GM11168 (cell line): ENCODE measurements around the gene DROSHA.

Source experiments
- in situ Hi-C: fragments of 300-500 bp; cut with MboI; formaldehyde crosslinking; loops from one replicate; pipeline ENCODE4 v1.12.0; 2022; ENCODE audit warnings: low sequenced_read_pairs; ENCODE audit not compliant: unreplicated experiment

Gene DROSHA

GRCh38 chr5:31471040-31471439 is 60.9 kb downstream of the DROSHA start:
- in situ Hi-C loops = no loop called here

GRCh38 chr5:31470608-31471007 is 61.3 kb downstream of the DROSHA start:
- in situ Hi-C loops = no loop called here

- in situ Hi-C loops = no loop called here
These were observed 62.0 kb downstream of the DROSHA start for GRCh38 chr5:31469886-31470285.

- in situ Hi-C loops = no loop called here
These were observed 62.4 kb downstream of the DROSHA start for GRCh38 chr5:31469466-31469865.

- in situ Hi-C loops = no loop called here
These were observed 66.6 kb downstream of the DROSHA start for GRCh38 chr5:31465291-31465690.

GRCh38 chr5:31464081-31464480 is 67.8 kb downstream of the DROSHA start:
- in situ Hi-C loops = no loop called here

GRCh38 chr5:31463351-31463750 is 68.5 kb downstream of the DROSHA start:
- in situ Hi-C loops = no loop called here

- in situ Hi-C loops = no loop called here
These were observed 72.3 kb downstream of the DROSHA start for GRCh38 chr5:31459594-31459993.

GRCh38 chr5:31455172-31455571 is 76.7 kb downstream of the DROSHA start:
- in situ Hi-C loops = no loop called here

- in situ Hi-C loops = no loop called here
These were observed 78.4 kb downstream of the DROSHA start for GRCh38 chr5:31453522-31453921.

- in situ Hi-C loops = no loop called here
These were observed 79.6 kb downstream of the DROSHA start for GRCh38 chr5:31452314-31452713.

- in situ Hi-C loops = no loop called here
These were observed 81.9 kb downstream of the DROSHA start for GRCh38 chr5:31449962-31450361.

GRCh38 chr5:31449174-31449573 is 82.7 kb downstream of the DROSHA start:
- in situ Hi-C loops = no loop called here

GRCh38 chr5:31445041-31445600 is 86.8 kb downstream of the DROSHA start:
- in situ Hi-C loops = no loop called here

- in situ Hi-C loops = no loop called here
These were observed 88.3 kb downstream of the DROSHA start for GRCh38 chr5:31443572-31443971.

- in situ Hi-C loops = no loop called here
These were observed 89.7 kb downstream of the DROSHA start for GRCh38 chr5:31442058-31442745.

- in situ Hi-C loops = no loop called here
These were observed 95.0 kb downstream of the DROSHA start for GRCh38 chr5:31436851-31437250.

- in situ Hi-C loops = no loop called here
These were observed 96.2 kb downstream of the DROSHA start for GRCh38 chr5:31435730-31436129.

- in situ Hi-C loops = no loop called here
These were observed 97.0 kb downstream of the DROSHA start for GRCh38 chr5:31434898-31435297.

- in situ Hi-C loops = no loop called here
These were observed 98.7 kb downstream of the DROSHA start for GRCh38 chr5:31433229-31433628.

- in situ Hi-C loops = no loop called here
These were observed 104.1 kb downstream of the DROSHA start for GRCh38 chr5:31427724-31428309.
